Posterior cingulate gyrus (tissue), 11 donors: ENCODE measurements around the gene C3orf20.

ENCODE experiments used
- DNase-seq, 10 donors: peaks; one replicate each; pipeline versions ENCODE4 v3.0.0 to v3.0.0-alpha.2; 2020 to 2021; ENCODE audit warnings: mixed read lengths in 3 of 10
- intact Hi-C: fragments of 100-400 bp; cut with DNase I; formaldehyde crosslinking; loops from one replicate; pipeline ENCODE4 v1.15.1; 2023

Gene C3orf20

GRCh38 chr3:14689247-14689980 lies 14.5 kb downstream of the C3orf20 start:
- intact Hi-C loops = no loop called here

GRCh38 chr3:14691239-14691638 lies 16.3 kb downstream of the C3orf20 start:
- intact Hi-C loops = no loop called here
- DNase-seq = no peak

More at GRCh38 chr3:14689247-14689980, 14.5 kb downstream of the C3orf20 start:
- no peak for DNase-seq

- intact Hi-C loops = no loop called here
- DNase-seq = no peak
Measured at GRCh38 chr3:14691719-14692118, 16.8 kb downstream of the C3orf20 start.

- intact Hi-C loops = no loop called here
- DNase-seq = no peak
Measured at GRCh38 chr3:14698601-14699244, 23.8 kb downstream of the C3orf20 start.

- DNase-seq = no peak
- intact Hi-C loops = no loop called here
Measured at GRCh38 chr3:14699643-14700042, 24.7 kb downstream of the C3orf20 start.

GRCh38 chr3:14700891-14701290 lies 25.9 kb downstream of the C3orf20 start:
- no peak for DNase-seq
- intact Hi-C loops = no loop called here

- intact Hi-C loops = no loop called here
- DNase-seq = no peak
Measured at GRCh38 chr3:14701676-14702075, 26.7 kb downstream of the C3orf20 start.

- DNase-seq = no peak
- intact Hi-C loops = no loop called here
Measured at GRCh38 chr3:14703128-14703750, 28.3 kb downstream of the C3orf20 start.

GRCh38 chr3:14703791-14704190 lies 28.9 kb downstream of the C3orf20 start:
- no peak for DNase-seq
- intact Hi-C loops = no loop called here

GRCh38 chr3:14706096-14706495 lies 31.2 kb downstream of the C3orf20 start:
- intact Hi-C loops = no loop called here
- no peak for DNase-seq

- DNase-seq = no peak
- intact Hi-C loops = no loop called here
Measured at GRCh38 chr3:14716591-14716990, 41.6 kb downstream of the C3orf20 start.

GRCh38 chr3:14717307-14717706 lies 42.4 kb downstream of the C3orf20 start:
- intact Hi-C loops = no loop called here
- DNase-seq = no peak

GRCh38 chr3:14718539-14718938 lies 43.6 kb downstream of the C3orf20 start:
- no peak for DNase-seq
- intact Hi-C loops = no loop called here

- DNase-seq = no peak
- intact Hi-C loops = no loop called here
Measured at GRCh38 chr3:14719006-14719405, 44.1 kb downstream of the C3orf20 start.

- intact Hi-C loops = no loop called here
Measured at GRCh38 chr3:14721126-14721864, 46.4 kb downstream of the C3orf20 start.

GRCh38 chr3:14725013-14725412 lies 50.1 kb downstream of the C3orf20 start:
- intact Hi-C loops = no loop called here
- DNase-seq = no peak

More at GRCh38 chr3:14721126-14721864, 46.4 kb downstream of the C3orf20 start:
- DNase-seq = no peak

- intact Hi-C loops = no loop called here
Measured at GRCh38 chr3:14725564-14726440, 50.9 kb downstream of the C3orf20 start.

GRCh38 chr3:14726441-14726780 lies 51.5 kb downstream of the C3orf20 start:
- intact Hi-C loops = no loop called here
- no peak for DNase-seq

More at GRCh38 chr3:14725564-14726440, 50.9 kb downstream of the C3orf20 start:
- DNase-seq = no peak

- intact Hi-C loops = no loop called here
- DNase-seq = no peak
Measured at GRCh38 chr3:14728113-14728512, 53.2 kb downstream of the C3orf20 start.

- DNase-seq = no peak
- intact Hi-C loops = no loop called here
Measured at GRCh38 chr3:14730703-14731382, 55.9 kb downstream of the C3orf20 start.
